CD4-positive, alpha-beta T cell (primary cell): ENCODE data around the gene ANO10. TPM values are rescaled to one million over a fixed set of nuclear protein-coding genes. Genes with fewer than 3 reads are reported as not detected.
"Not testable (repeated sequence)": the region's sequence is repeated elsewhere in the genome, so short reads cannot be mapped to it uniquely, and the experiment has no call there.

Experiments used
- ATAC-seq: fragments of 200-7000 bp; cut with Tn5 transposase; one replicate; pipeline ENCODE4 v1.10.0; 2022; ENCODE audit warnings: mild to moderate bottlenecking; ENCODE audit not compliant: poor library complexity
- CTCF ChIA-PET: fragments of 350-600 bp; sonication (Branson Sonifier 250); formaldehyde crosslinking; loops from one replicate; lab custom pipeline; 2021; ENCODE audit warnings: antibody characterized with exemption, inconsistent platforms; lab: Charles Lee
- POLR2A ChIA-PET: fragments of 350-600 bp; sonication (Branson Sonifier 250); formaldehyde crosslinking; loops from one replicate; lab custom pipeline; 2021; ENCODE audit warnings: antibody characterized with exemption, inconsistent platforms; lab: Charles Lee
- DNase-seq, 14 experiments: peaks; one replicate each; pipeline ENCODE4 v3.0.0-alpha.2; 2013 to 2020; ENCODE audit warnings: mixed read lengths in 2 of 14
- H3K27ac ChIP-seq, 2 donors: one replicate each; pipeline versions ENCODE4 v1.5.1 to v1.7.0; 2013; ENCODE audit warnings: low read length in 2 of 2, low read depth in 1 of 2, mild to moderate bottlenecking in 1 of 2
- H3K27me3 ChIP-seq, 2 experiments: 1 replicate in 1 of 2; 2 replicates in 1 of 2; pipeline versions ENCODE4 v1.6.1 to v1.7.0; 2013; ENCODE audit warnings: low read length in 2 of 2, control low read depth in 1 of 2, mild to moderate bottlenecking in 1 of 2, moderate library complexity in 1 of 2; ENCODE audit not compliant: insufficient read depth in 2 of 2, control insufficient read depth in 1 of 2
- H3K36me3 ChIP-seq: one replicate; pipeline ENCODE4 v1.6.1; 2013; ENCODE audit warnings: low read length, control low read depth; ENCODE audit not compliant: insufficient read depth
- H3K4me1 ChIP-seq: one replicate; pipeline ENCODE4 v1.6.1; 2013; ENCODE audit warnings: low read length, control low read depth; ENCODE audit not compliant: insufficient read depth
- H3K4me3 ChIP-seq: one replicate; pipeline ENCODE4 v1.5.1; 2013; ENCODE audit warnings: mild to moderate bottlenecking, low read length, moderate library complexity
- H3K9me3 ChIP-seq, 2 experiments: 1 replicate in 1 of 2; 2 replicates in 1 of 2; pipeline versions ENCODE4 v1.6.1 to v1.7.0; 2013; ENCODE audit warnings: low read length in 2 of 2, mild to moderate bottlenecking in 2 of 2, control low read depth in 1 of 2, moderate library complexity in 1 of 2; ENCODE audit not compliant: control insufficient read depth in 1 of 2, insufficient read depth in 1 of 2
- H3K27ac Mint-ChIP-seq: one replicate; pipeline ENCODE4 v1.8.0; 2020; ENCODE audit warnings: mixed read lengths
- H3K27me3 Mint-ChIP-seq: one replicate; pipeline ENCODE4 v1.8.0; 2021; ENCODE audit warnings: mixed read lengths
- H3K36me3 Mint-ChIP-seq: one replicate; pipeline ENCODE4 v1.8.0; 2021; ENCODE audit warnings: low read depth, mixed read lengths
- H3K4me1 Mint-ChIP-seq: one replicate; pipeline ENCODE4 v1.8.0; 2021; ENCODE audit warnings: low read depth, mixed read lengths
- H3K4me3 Mint-ChIP-seq: one replicate; pipeline ENCODE4 v1.8.0; 2020; ENCODE audit warnings: mild to moderate bottlenecking, mixed read lengths
- H3K9me3 Mint-ChIP-seq: one replicate; pipeline ENCODE4 v1.8.0; 2020; ENCODE audit warnings: mixed read lengths
- intact Hi-C, 2 experiments: fragments of 100-400 bp; cut with DNase I in 1 of 2; cut with micrococcal nuclease in 1 of 2; formaldehyde crosslinking; loops; one replicate each; pipeline versions ENCODE4 v1.15.1 to v1.9.0; 2023 to 2025; cut with DNase I, micrococcal nuclease
- total RNA-seq, 174 experiments: library from RNA in 2 of 174; stranded (reverse) in 2 of 174; gene quantifications; one replicate each; pipeline ENCODE4 v1.2.3 and lab custom pipeline; 2021 to 2026
- TF ChIP-seq, protein P1 (sequence below): fragments of 200-600 bp; IDR thresholded peaks from one replicate; pipeline ENCODE4 v1.8.0; 2022; ENCODE audit warnings: antibody characterized with exemption, mild to moderate bottlenecking

ANO10 gene
- total RNA-seq, 2 experiments from 2014 or later: 6.9 to 8.0 TPM

DNA sequence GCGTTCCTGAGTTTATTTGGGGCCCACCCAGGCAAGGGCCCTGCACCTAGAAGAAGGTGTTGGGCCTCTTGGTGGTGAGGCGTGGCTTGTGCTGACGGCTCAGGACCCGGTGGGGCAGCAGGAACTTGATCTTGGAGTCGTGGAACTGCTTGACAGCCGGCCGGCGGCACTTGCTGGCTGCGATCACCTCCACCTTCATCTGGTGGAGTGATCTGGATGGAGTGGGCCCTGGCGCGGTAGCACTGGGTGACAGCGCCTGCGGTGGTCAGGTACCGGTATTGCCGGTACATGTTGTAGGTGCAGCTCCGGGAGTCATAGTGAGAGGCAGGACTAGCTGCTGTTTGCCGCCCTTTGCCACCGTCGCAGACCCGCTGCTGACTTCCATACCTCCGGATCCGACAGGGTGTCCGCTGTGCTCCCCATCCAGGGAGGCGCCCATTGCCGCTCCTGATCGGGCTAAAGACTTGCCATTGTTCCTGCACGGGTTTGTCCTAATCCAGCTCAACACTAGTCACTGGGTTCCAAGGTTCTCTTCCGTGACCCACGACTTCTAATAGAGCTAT, 136.8 kb downstream of the ANO10 start:
- Histone ChIP-seq H3K9me3 (peaks cover 0 to 12% of the 10 kb centered on the region in 2 experiments), H3K27me3 (no peaks in the 10 kb centered on the region), H3K4me1 (peaks cover 9% of the 10 kb centered on the region), H3K4me3 (no peak overlapping the region), H3K36me3 (no peaks in the 10 kb centered on the region), H3K27ac (no peak overlapping the region)
- no peak for DNase-seq
- CTCF ChIA-PET: no interaction called here
- ATAC-seq: no peak
- TF ChIP-seq, protein P1, sequence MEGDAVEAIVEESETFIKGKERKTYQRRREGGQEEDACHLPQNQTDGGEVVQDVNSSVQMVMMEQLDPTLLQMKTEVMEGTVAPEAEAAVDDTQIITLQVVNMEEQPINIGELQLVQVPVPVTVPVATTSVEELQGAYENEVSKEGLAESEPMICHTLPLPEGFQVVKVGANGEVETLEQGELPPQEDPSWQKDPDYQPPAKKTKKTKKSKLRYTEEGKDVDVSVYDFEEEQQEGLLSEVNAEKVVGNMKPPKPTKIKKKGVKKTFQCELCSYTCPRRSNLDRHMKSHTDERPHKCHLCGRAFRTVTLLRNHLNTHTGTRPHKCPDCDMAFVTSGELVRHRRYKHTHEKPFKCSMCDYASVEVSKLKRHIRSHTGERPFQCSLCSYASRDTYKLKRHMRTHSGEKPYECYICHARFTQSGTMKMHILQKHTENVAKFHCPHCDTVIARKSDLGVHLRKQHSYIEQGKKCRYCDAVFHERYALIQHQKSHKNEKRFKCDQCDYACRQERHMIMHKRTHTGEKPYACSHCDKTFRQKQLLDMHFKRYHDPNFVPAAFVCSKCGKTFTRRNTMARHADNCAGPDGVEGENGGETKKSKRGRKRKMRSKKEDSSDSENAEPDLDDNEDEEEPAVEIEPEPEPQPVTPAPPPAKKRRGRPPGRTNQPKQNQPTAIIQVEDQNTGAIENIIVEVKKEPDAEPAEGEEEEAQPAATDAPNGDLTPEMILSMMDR: no peak
- peaks cover 32% of the 10 kb centered on the region for H3K4me1 Mint-ChIP-seq
- H3K36me3 Mint-ChIP-seq: peaks cover 11% of the 10 kb centered on the region
- intact Hi-C loops: no loop called here
- no peaks in the 10 kb centered on the region for H3K27me3 Mint-ChIP-seq
- H3K27ac Mint-ChIP-seq: no peak overlapping the region
- peaks cover 1% of the 10 kb centered on the region for H3K9me3 Mint-ChIP-seq
- POLR2A ChIA-PET: interaction anchor here (1.1 kb wide), 1 partner anchor 16 kb away, joined by 3 read pairs; no protein-coding TSS in a partner anchor
- H3K4me3 Mint-ChIP-seq: no peak overlapping the region

DNA sequence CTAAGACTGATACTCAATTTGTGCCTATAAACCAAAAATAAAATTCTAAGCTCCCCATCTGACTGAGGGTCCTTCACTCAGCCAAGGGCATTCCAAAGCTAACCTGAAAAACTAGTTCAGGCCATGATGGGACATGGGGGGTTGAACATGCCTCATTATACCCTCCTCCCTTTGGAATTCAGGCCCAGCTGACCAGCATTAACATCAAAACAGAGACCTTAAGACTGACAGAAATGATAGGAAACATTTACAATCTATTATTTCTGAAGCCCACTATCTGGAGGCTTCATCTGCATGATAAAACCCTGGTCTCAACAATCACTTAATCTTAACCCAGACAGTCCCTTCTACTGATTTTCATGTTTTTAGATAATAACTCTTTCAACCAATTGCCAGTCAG, 140.4 kb downstream of the ANO10 start:
- Mint-ChIP-seq H3K4me1 (peaks cover 65% of the 10 kb centered on the region), H3K27me3 (no peaks in the 10 kb centered on the region), H3K9me3 (peaks cover 4% of the 10 kb centered on the region), H3K27ac (no peak overlapping the region), H3K4me3 (no peak overlapping the region), H3K36me3 (peaks cover 21% of the 10 kb centered on the region)
- Histone ChIP-seq H3K4me1 (peaks cover 30% of the 10 kb centered on the region), H3K36me3 (no peaks in the 10 kb centered on the region), H3K9me3 (peaks cover 0 to 12% of the 10 kb centered on the region in 2 experiments), H3K27me3 (no peaks in the 10 kb centered on the region), H3K27ac (no peak overlapping the region), H3K4me3 (no peak overlapping the region)
- ATAC-seq (no peak), DNase-seq (no peak)
- intact Hi-C loops: no loop called here
- ChIA-PET CTCF (interaction anchor here (1.0 kb wide), 1 partner anchor 22 kb away, joined by 4 read pairs; no protein-coding TSS in a partner anchor), POLR2A (no interaction called here)
- TF ChIP-seq, protein P1: no peak

DNA sequence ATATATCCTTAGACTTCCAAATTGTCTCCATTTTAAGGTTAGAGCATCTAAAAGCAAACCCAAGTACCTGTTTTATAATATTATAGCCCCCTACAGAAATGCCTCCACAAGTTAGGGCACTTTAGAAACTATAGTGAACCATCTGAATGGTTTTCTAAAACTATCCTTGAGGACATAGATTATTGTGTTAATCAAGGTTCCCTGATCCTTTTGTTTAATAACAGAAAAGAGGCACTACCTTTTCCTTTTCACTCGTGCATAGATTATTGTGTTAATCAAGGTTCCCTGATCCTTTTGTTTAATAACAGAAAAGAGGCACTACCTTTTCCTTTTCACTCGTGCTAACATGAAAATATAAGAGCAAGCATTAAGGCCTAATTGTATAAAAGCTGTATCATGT, 143.0 kb downstream of the ANO10 start:
- H3K36me3 Mint-ChIP-seq: peaks cover 21% of the 10 kb centered on the region
- intact Hi-C loops, DNase-seq, H3K27me3 ChIP-seq, H3K27me3 Mint-ChIP-seq, ATAC-seq, H3K36me3 ChIP-seq, H3K9me3 ChIP-seq, H3K9me3 Mint-ChIP-seq, H3K4me3 ChIP-seq, H3K4me3 Mint-ChIP-seq: not testable (repeated sequence)
- H3K27ac Mint-ChIP-seq: peak overlapping the region; percentile 96
- H3K27ac ChIP-seq: peak overlapping the region in 1 of 2 donors; percentile 94
- ChIA-PET CTCF (interaction anchor here (1.1 kb wide), 2 partner anchors 90 to 316 kb away, joined by 3 read pairs; no protein-coding TSS in a partner anchor), POLR2A (interaction anchor here (0.6 to 1.3 kb wide), 2 partner anchors 182 to 191 kb away, joined by 4 read pairs; no protein-coding TSS in a partner anchor)
- peaks cover 67% of the 10 kb centered on the region for H3K4me1 Mint-ChIP-seq
- peaks cover 32% of the 10 kb centered on the region for H3K4me1 ChIP-seq
